ENCODE measurements around the gene USP11. TPM values are rescaled to one million over a fixed set of nuclear protein-coding genes. Genes with fewer than 3 reads are reported as not detected.

The USP11 gene
- total RNA-seq, 1 experiment from 2014 or later = 62.0 TPM

- BruUV-seq (replicated peaks) = no TSS peak
- Histone ChIP-seq H3K9me2 (ENCODE audit: insufficient read depth) (no peaks in the 10 kb centered on the region), H3K27me3 (ENCODE audit: insufficient read depth, low read length) (no peaks in the 10 kb centered on the region), H3K9ac (ENCODE audit: low read length) (no peak overlapping the region), H3K27ac (ENCODE audit: low read depth, low read length) (no peak overlapping the region), H3K79me2 (ENCODE audit: insufficient read depth, low read length) (peaks cover 79% of the 10 kb centered on the region), H3K4me3 (replicated peaks in 1 of 2; ENCODE audit: low read depth in 1 of 2, low read length in 2 of 2) (no peak overlapping the region), H3K4me1 (ENCODE audit: control insufficient read depth in 1 of 2, insufficient read depth in 2 of 2, low read length in 2 of 2) (peaks cover 7 to 21% of the 10 kb centered on the region in 2 experiments; a peak in 3 of 4 replicates), H3K4me2 (ENCODE audit: low read length) (no peak overlapping the region), H4K20me1 (ENCODE audit: insufficient read depth) (no peaks in the 10 kb centered on the region), H3K9me3 (ENCODE audit: control insufficient read depth in 1 of 2, insufficient read depth in 1 of 2, low read depth in 1 of 2, low read length in 2 of 2) (no peaks in the 10 kb centered on the region), H2AFZ (ENCODE audit: low read depth, low read length, poor library complexity, severe bottlenecking) (no peak overlapping the region), H3K36me3 (ENCODE audit: control insufficient read depth in 1 of 2, insufficient read depth in 2 of 2, low read length in 2 of 2) (peaks cover 6 to 25% of the 10 kb centered on the region in 2 experiments; a peak in 3 of 4 replicates)
- ChIA-PET RAD21 (ENCODE audit: low non-redundant PET in 1 of 2, low total read pairs in 2 of 2, uncharacterized antibody in 2 of 2, unreplicated experiment in 2 of 2) (no interaction called here), POLR2A (no interaction called here), CTCF (no interaction called here)
- intact Hi-C loops (cut with micrococcal nuclease) = loop anchor here (10.0 kb wide), 1 partner anchor 559 kb away; no protein-coding TSS in a partner anchor
- DNase-seq (ENCODE audit: low read depth, low spot score) (no peak), ATAC-seq (no peak)
- TF ChIP-seq ELF1 (IDR thresholded peaks at IDR 0.05; ENCODE audit: borderline replicate concordance, low read depth) = no peak
- no peak for TF ChIP-seq ATF3 (IDR thresholded peaks at IDR 0.05)
- no peak for TF ChIP-seq RAD21 (IDR thresholded peaks at IDR 0.05; ENCODE audit: low read depth)
- no peak for TF ChIP-seq ZNF274 (IDR thresholded peaks at IDR 0.05; ENCODE audit: low read depth, low read length)
- TF ChIP-seq CTCF (IDR thresholded peaks at IDR 0.05 in 2 of 3, conservative IDR thresholded peaks at IDR 0.05 in 1 of 3; ENCODE audit: borderline replicate concordance in 1 of 3, insufficient read depth in 1 of 3, low read depth in 2 of 3, low read length in 2 of 3) = no peak
- TF ChIP-seq REST (IDR thresholded peaks at IDR 0.05; ENCODE audit: low read depth) = no peak
- no peak for TF ChIP-seq POLR2A (IDR thresholded peaks at IDR 0.05; ENCODE audit: borderline replicate concordance, extremely low read depth, insufficient read depth, insufficient read length)
- no peak for TF ChIP-seq CBX3 (IDR thresholded peaks at IDR 0.05; ENCODE audit: low read depth)
These were observed 36.7 kb upstream of the USP11 start for GRCh38 chrX:47196098-47196497.
